OCI-LY7 (cell line): ENCODE results near the gene OSBPL3.

Source experiments
- EZH2phosphoT487 ChIP-seq: fragments of 200-600 bp; sonication (generic); IDR thresholded peaks from 2 replicates; pipeline ENCODE4 v1.6.1; 2018; ENCODE audit warnings: low read depth, borderline replicate concordance, mild to moderate bottlenecking, mixed run types, antibody characterized with exemption, low read length, moderate library complexity, mixed read lengths
- TF ChIP-seq, protein P1 (sequence below): fragments of 200-600 bp; sonication (generic); conservative IDR thresholded peaks from 2 replicates; pipeline ENCODE4 v1.5.1; 2014; ENCODE audit warnings: mild to moderate bottlenecking, antibody characterized with exemption, low read length, moderate library complexity, mixed read lengths

DNA sequence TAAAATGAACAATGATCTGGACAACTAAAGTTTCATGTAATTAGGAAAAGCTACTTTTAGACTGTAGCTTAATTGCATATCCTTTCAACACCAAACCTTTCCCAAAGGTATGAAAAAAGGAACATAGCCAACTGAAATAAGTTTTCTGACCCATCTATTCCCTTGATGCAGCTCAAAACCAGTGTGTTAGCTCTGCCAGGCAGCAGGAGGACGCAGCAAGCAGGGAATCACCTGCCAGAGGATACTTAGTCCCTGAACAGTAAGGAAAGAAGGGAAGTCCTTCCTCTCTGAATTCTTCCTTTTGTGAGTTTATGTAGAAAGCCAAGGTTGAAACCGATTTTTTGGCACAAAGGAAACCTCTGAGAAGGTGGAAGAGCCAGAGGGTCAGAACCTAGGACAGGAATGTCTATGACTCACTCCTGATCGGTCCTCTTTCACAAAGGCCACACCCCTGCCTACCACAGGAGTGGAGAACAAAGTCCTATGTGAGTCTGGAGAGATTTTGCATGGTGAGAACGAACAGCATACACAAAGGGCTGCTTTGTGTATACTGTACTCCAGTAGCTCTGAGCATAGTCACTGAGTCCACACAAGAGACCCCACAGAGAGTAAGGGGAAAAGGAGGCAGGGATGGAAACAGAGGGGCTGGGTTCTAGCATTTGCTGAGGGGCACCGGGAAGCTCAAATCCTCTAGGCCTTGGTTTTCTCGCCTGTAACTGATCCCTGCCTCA lies 153.9 kb downstream of the OSBPL3 start:
- TF ChIP-seq, protein P1, sequence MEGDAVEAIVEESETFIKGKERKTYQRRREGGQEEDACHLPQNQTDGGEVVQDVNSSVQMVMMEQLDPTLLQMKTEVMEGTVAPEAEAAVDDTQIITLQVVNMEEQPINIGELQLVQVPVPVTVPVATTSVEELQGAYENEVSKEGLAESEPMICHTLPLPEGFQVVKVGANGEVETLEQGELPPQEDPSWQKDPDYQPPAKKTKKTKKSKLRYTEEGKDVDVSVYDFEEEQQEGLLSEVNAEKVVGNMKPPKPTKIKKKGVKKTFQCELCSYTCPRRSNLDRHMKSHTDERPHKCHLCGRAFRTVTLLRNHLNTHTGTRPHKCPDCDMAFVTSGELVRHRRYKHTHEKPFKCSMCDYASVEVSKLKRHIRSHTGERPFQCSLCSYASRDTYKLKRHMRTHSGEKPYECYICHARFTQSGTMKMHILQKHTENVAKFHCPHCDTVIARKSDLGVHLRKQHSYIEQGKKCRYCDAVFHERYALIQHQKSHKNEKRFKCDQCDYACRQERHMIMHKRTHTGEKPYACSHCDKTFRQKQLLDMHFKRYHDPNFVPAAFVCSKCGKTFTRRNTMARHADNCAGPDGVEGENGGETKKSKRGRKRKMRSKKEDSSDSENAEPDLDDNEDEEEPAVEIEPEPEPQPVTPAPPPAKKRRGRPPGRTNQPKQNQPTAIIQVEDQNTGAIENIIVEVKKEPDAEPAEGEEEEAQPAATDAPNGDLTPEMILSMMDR, result no peak
- TF ChIP-seq EZH2phosphoT487, result no peak
